ENCODE results near the gene FAS.
"Not testable (repeated sequence)": the region's sequence is repeated elsewhere in the genome, so short reads cannot be mapped to it uniquely, and the experiment has no call there.

Gene FAS

DNA sequence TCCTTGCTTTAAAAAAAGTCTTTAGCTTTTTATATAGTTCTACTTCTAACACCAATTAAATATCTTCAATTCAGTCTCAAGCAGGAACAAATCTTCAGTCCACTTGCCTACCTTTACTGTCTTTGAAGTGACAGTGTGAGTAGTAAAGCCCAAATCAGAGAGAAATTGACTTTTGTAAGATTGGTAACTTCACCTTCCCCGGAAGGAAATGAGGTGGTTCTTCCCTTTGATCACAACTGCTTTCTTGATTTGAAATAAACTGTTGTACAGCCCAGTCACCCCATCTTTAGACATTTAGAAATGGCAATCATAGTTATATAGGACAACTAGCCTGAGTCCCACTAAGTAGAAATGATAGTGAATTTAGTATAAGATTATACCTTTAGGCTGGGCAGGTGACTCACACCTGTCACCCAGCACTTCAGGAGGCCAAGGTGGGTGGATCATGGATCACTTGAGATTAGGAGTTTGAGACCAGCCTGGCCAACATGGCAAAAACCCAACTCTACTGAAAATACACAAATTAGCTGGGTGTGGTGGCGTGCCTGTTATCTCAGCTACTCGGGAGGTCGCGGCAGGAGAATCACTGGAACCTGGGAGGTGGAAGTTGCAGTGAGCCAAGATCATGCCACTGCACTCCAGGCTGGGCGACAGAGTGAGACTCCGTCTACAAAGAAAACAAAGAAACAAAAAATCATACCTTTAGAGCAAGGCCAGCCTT is 4.7 kb downstream of the FAS start:
- DNase-seq, result no peak

DNA sequence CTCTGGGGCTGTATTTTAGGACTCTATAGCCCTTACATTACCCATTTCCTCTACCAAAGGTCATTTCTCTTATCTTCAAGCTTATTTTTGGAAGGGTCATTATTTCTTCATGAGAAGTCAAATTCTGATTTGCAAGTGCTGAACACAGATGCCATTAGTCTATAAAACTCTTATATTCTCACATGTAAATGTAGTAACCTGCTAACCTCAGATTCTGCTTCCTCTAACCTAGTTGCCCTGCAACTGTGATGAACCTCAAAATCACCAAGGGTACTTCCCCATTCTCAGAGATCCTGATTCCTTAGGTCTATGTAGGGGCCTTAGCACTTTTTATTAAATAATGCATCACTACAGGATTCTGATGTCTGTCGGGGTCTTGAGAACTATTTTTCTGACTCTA is 6.3 kb downstream of the FAS start:
- no peak for DNase-seq

- DNase-seq, result no peak
Measured at GRCh38 chr10:88999625-89000024, 9.0 kb downstream of the FAS start.

DNA sequence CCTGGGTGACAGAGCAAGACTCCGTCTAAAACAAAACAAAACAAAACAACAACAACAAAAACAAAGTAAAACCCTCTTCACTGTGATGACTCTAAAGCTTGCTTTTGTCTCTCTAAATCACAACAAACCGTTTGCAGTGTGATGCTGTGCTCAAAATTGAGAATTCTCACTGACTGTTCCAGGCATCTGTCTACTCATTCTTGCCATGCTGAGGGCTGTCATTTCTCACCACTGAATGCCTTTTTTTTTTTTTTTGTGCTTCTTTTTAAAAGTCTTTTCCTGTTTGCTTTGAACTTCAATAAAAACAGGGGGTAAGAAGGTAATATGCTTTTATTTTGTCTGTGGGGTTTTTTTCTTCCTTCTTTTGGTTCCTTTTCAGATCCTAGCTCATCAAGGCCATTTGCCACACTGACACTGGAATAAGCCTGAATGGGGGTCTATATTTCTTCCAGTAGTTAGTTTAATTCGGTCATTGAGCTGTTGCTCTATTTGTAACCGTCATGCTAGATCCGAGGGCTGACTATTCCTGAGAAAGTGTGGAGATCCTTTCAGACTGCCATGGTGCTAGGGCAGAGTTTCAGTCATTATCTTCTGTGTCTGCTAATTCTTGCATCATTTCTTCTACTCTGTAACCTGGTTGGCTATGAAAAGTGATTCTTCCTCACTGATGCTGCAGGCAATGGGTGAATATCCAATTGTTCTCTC is 10.6 kb downstream of the FAS start:
- no peak for DNase-seq

- DNase-seq, result no peak
Measured at GRCh38 chr10:89001729-89002072, 11.1 kb downstream of the FAS start.

DNA sequence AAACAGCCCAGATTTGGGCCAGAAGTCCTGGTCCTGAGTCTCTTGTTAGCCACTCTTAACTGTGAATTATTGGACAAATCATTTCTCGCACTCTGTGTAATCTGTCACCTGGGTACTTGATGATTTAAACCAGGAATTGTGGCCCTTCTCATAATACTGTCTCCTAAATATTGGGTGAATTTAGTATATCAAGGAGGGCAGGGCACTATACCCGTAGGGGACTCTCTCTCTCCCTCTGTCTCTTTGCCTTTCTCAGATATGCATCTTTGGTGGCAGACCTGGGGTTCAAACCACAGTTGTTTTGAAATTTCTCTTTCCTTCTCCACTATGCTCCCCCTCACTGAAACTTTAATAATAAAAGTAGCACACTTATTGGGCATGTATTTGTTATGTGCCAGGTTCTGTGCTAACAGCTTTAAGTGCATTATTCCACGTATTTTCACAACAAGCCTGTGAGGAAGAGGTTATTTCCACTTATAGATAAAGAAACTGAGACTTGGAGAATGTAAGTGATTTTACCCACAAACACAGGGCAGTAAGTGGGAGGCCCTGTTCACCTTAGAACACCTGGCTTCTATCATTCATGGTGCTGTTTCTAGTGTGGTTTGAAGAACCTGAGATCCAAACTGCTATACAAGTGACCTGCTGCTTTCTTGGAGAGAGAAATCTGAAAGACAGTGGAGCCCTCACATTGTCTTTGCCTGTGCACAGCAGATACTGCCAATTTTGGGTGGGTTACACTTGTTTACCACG is 11.8 kb downstream of the FAS start:
- no peak for DNase-seq

GRCh38 chr10:89003344-89003743 is 12.7 kb downstream of the FAS start:
- DNase-seq, result no peak

- DNase-seq, result no peak
Measured at GRCh38 chr10:89007129-89007893, 16.7 kb downstream of the FAS start.

DNA sequence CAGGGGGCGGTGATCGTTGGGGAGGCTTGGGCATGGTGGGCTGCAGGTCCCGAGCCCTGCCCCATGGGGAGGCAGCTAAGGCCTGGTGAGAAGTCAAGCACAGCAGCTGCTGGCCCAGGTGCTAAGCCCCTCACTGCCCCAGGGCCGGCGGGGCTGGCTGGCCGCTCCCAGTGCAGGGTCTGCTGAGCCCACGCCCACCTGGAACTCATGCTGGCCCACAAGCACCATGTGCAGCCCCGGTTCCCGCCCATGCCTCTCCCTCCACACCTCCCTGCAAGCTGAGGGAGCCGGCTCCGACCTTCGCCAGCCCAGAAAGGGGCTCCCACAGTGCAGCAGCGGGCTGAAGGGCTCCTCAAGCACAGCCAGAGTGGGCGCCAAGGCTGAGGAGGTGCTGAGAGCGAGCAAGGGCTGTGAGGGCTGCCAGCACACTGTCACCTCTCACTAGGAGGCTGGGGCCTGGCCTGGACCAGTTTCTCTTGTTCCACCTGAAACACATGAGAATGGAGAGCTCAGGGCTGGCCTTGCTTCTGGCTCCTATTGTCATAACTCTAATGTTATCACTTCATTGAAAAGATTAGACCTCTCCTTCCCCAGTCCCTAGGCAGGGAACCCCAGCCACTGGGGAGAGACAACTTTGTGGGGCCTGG is 28.2 kb downstream of the FAS start:
- not testable (repeated sequence) for DNase-seq

DNA sequence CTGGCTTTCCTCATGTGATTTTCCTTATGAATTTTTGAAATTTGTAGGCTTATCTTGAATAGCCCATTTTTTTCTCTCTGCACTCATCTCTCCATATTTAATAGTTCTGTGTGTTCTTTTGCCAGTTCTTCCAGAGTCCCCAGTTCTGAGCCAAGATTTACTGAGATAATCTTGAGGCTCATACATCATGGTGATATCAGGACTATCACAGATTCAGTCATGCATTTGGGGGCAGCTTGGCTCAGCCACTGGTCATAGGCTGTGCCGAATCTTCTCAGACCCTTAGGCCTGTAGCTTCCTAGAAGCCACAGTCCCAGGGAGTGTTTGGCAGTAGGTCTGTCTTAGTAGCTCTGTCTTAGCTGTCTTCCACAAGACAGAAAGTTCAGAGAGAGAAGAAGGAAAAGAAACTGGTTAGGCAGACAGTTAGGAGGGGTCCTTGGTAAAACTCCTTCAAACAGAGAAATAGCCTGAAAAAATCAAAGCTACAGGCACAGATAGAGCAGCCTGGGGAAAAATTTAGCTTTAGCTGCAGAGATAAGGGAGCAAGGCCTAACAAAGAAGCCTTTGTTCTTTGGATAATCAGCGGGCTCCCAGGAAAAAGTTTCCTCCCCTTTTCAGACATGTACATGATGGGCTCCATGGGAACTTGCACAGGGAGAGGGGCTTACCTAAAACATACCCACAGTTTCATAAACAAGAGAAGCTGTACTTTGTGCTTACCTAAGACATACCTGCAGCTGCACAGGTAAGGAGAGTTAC is 29.1 kb downstream of the FAS start:
- DNase-seq, result no peak

DNA sequence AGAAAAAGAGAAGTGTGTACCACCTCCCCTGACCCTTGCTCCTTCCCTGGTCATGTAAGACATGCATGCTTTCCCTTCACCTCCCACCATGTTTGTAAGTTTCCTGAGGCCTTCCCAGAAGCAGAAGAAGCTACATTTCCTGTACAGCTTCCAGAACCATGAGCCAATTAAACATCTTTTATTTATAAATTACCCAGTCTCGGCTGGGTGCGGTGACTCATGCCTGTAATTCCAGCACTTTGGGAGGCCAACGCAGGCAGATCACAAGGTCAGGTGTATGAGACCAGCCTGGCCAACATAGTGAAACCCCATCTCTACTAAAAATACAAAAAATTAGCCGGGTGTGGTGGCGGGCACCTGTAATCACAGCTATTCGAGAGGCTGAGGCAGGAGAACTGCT is 30.9 kb downstream of the FAS start:
- not testable (repeated sequence) for DNase-seq

- DNase-seq, result no peak
Measured at GRCh38 chr10:89022734-89023133, 32.1 kb downstream of the FAS start.

- DNase-seq, result no peak
Measured at GRCh38 chr10:89025453-89025852, 34.9 kb downstream of the FAS start.

GRCh38 chr10:89029181-89029580 is 38.6 kb downstream of the FAS start:
- no peak for DNase-seq

DNA sequence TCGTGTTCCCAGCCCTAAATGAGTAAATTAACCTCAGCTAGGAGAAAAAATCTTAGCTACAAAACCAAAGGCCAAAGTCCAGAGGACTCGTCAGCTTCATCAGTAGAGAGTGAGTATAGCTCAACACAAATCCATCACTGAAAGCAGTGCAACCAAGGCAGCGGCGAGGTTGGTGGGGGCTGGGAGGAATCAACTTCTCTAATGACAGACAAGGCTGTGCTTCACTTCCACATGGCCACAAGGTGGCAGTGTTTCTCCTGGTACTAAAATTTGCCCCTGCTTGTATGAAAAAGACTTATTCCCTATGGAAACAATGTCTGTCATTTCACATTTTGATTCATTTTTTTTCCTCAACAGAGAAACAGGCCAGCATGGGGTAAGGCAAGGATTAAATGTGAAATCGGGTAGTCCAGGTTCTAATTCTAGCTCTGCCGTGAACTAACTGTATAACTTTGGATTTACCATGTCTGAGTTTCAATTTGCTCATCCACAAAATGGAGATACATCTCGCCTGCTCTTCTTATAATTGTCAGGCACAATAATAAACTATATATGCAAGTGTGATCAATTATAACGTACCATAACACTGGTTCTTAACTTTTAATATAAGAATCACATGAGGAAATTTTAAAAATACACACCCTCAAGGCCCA is 39.3 kb downstream of the FAS start:
- peak; percentile 57 for DNase-seq

DNA sequence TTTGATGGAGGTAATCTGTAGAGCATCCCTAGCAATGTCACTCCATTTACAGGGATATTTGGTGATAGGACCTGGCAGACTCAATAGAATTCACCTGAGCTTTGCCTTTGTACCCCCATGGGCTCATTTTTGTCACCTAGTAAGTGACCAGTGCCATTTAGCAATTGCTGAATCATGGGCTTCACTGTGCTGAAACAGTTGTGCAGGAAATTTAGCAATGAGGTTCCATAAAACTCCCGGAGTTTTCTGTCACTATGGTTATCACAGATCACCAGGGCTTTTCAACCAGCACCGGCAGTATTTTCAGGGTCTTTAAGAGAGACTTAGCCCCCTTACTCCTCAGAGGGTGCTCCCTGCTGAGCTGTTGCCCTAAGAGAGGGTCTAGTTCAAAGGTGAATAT is 40.2 kb downstream of the FAS start:
- no peak for DNase-seq

GRCh38 chr10:89032141-89032891 is 41.7 kb downstream of the FAS start:
- DNase-seq, result no peak

- no peak for DNase-seq
Measured at GRCh38 chr10:89035461-89035860, 44.9 kb downstream of the FAS start.

GRCh38 chr10:89037096-89037495 is 46.5 kb downstream of the FAS start:
- DNase-seq, result no peak

DNA sequence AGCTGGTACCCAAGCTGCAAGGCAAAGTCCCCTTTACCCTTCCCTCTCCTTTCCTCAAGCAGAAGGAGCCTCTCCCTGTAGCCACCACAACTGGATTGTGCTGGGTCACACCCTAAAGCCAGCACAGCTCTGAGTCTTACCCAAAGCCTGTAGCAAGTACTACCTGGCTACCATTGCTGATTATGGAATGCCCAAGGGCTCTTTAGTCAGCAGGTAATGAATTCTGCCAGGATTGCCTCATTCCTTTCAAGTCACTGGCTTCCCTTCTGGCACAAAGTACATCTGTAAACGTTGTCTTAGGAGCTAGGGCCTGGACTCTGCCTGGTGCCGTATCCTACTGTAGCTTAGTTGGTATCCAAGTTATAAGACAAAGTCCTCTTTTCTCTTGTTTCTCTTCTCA is 52.0 kb downstream of the FAS start:
- DNase-seq, result no peak

- no peak for DNase-seq
Measured at GRCh38 chr10:89043052-89043451, 52.5 kb downstream of the FAS start.

Data from NCI-H1105 treated with DMSO at 0.1 percent for 48 hours (cell line).